NOMO-1 (cell line): ENCODE results near the gene GPR107.

Experiments used
- DNase-seq, 2 experiments: peaks; one replicate each; lab custom pipeline; 2025; ENCODE audit not compliant: unreplicated experiment in 2 of 2; lab: John Stamatoyannopoulos, UW

The GPR107 gene

GRCh38 chr9:130053109-130053503 lies 600 bp upstream of the GPR107 start:
- DNase-seq = no peak

GRCh38 chr9:130054325-130054786 lies 650 bp downstream of the GPR107 start:
- no peak for DNase-seq

- no peak for DNase-seq
Measured at GRCh38 chr9:130054820-130055219, 1.1 kb downstream of the GPR107 start.

GRCh38 chr9:130058154-130058553 lies 4.4 kb downstream of the GPR107 start:
- DNase-seq = no peak

- no peak for DNase-seq
Measured at GRCh38 chr9:130058887-130059286, 5.2 kb downstream of the GPR107 start.

GRCh38 chr9:130060296-130060695 lies 6.6 kb downstream of the GPR107 start:
- no peak for DNase-seq

GRCh38 chr9:130062750-130063149 lies 9.0 kb downstream of the GPR107 start:
- no peak for DNase-seq

GRCh38 chr9:130064621-130065020 lies 10.9 kb downstream of the GPR107 start:
- DNase-seq = no peak

- DNase-seq = no peak
Measured at GRCh38 chr9:130069048-130069447, 15.3 kb downstream of the GPR107 start.

GRCh38 chr9:130072515-130073235 lies 19.0 kb downstream of the GPR107 start:
- DNase-seq = no peak

GRCh38 chr9:130073373-130073772 lies 19.7 kb downstream of the GPR107 start:
- DNase-seq = no peak

- DNase-seq = no peak
Measured at GRCh38 chr9:130078547-130078946, 24.8 kb downstream of the GPR107 start.

- DNase-seq = no peak
Measured at GRCh38 chr9:130084337-130084736, 30.6 kb downstream of the GPR107 start.

- DNase-seq = no peak
Measured at GRCh38 chr9:130088051-130088450, 34.3 kb downstream of the GPR107 start.

GRCh38 chr9:130089141-130089540 lies 35.4 kb downstream of the GPR107 start:
- DNase-seq = no peak

GRCh38 chr9:130090915-130091314 lies 37.2 kb downstream of the GPR107 start:
- DNase-seq = no peak

GRCh38 chr9:130092910-130093309 lies 39.2 kb downstream of the GPR107 start:
- DNase-seq = no peak

GRCh38 chr9:130095872-130096271 lies 42.2 kb downstream of the GPR107 start:
- no peak for DNase-seq

- no peak for DNase-seq
Measured at GRCh38 chr9:130100681-130101080, 47.0 kb downstream of the GPR107 start.

- DNase-seq = no peak
Measured at GRCh38 chr9:130101915-130102314, 48.2 kb downstream of the GPR107 start.

- DNase-seq = peak; percentile 32 to 41
Measured at GRCh38 chr9:130104491-130105193, 50.9 kb downstream of the GPR107 start.

- no peak for DNase-seq
Measured at GRCh38 chr9:130106860-130107233, 53.1 kb downstream of the GPR107 start.
